GM19395 (cell line): Measurements from ENCODE around the gene SNTG2.

Experiments used
- ATAC-seq: cut with Tn5 transposase; IDR thresholded peaks from one replicate; pipeline ENCODE4 v1.9.1; 2021; ENCODE audit warnings: mild to moderate bottlenecking, moderate library complexity; ENCODE audit not compliant: unreplicated experiment

The SNTG2 gene

GRCh38 chr2:926259-926793, 24.3 kb upstream of the SNTG2 start:
- ATAC-seq, result no peak

- ATAC-seq, result no peak
Measured at GRCh38 chr2:926896-927295, 23.8 kb upstream of the SNTG2 start.

GRCh38 chr2:929011-929735, 21.5 kb upstream of the SNTG2 start:
- no peak for ATAC-seq

- ATAC-seq, result no peak
Measured at GRCh38 chr2:929925-930324, 20.7 kb upstream of the SNTG2 start.

GRCh38 chr2:930935-931334, 19.7 kb upstream of the SNTG2 start:
- ATAC-seq, result no peak

GRCh38 chr2:932320-933115, 18.1 kb upstream of the SNTG2 start:
- ATAC-seq, result no peak

- ATAC-seq, result no peak
Measured at GRCh38 chr2:933734-934295, 16.8 kb upstream of the SNTG2 start.

- ATAC-seq, result no peak
Measured at GRCh38 chr2:937530-937929, 13.1 kb upstream of the SNTG2 start.

GRCh38 chr2:938181-939005, 12.3 kb upstream of the SNTG2 start:
- ATAC-seq, result no peak

GRCh38 chr2:939936-940601, 10.6 kb upstream of the SNTG2 start:
- no peak for ATAC-seq

GRCh38 chr2:941871-942270, 8.8 kb upstream of the SNTG2 start:
- no peak for ATAC-seq

- ATAC-seq, result no peak
Measured at GRCh38 chr2:942775-943460, 7.7 kb upstream of the SNTG2 start.

GRCh38 chr2:943461-943797, 7.2 kb upstream of the SNTG2 start:
- ATAC-seq, result no peak

GRCh38 chr2:943821-944220, 6.8 kb upstream of the SNTG2 start:
- no peak for ATAC-seq

GRCh38 chr2:944693-945092, 6.0 kb upstream of the SNTG2 start:
- ATAC-seq, result no peak

GRCh38 chr2:945104-945503, 5.5 kb upstream of the SNTG2 start:
- ATAC-seq, result no peak

- ATAC-seq, result peak; percentile 65
Measured at GRCh38 chr2:946073-946948, 4.3 kb upstream of the SNTG2 start.

- ATAC-seq, result no peak
Measured at GRCh38 chr2:949384-950079, 1.1 kb upstream of the SNTG2 start.
